ENCODE data around the gene SERTM2. TPM values are rescaled to one million over a fixed set of nuclear protein-coding genes. Genes with fewer than 3 reads are reported as not detected.
A peak's percentile ranks its signal among the peaks of the same experiment; 100 is the strongest.

Gene SERTM2
- total RNA-seq, 1 donor from 2014 or later, result 0.23 TPM

GRCh38 chrX:111483881-111484280 is 27.6 kb upstream of the SERTM2 start:
- H3K9me3 Mint-ChIP-seq (ENCODE audit: unreplicated experiment), result peaks cover 1% of the 10 kb centered on the region
- H3K4me3 Mint-ChIP-seq (ENCODE audit: unreplicated experiment), result no peak overlapping the region
- H3K36me3 Mint-ChIP-seq (ENCODE audit: low read depth, unreplicated experiment), result no peaks in the 10 kb centered on the region

GRCh38 chrX:111490688-111491087 is 20.8 kb upstream of the SERTM2 start:
- H3K36me3 Mint-ChIP-seq (ENCODE audit: low read depth, unreplicated experiment), result no peaks in the 10 kb centered on the region
- Histone ChIP-seq H3K4me1 (ENCODE audit: insufficient read depth, low read length) (no peaks in the 10 kb centered on the region), H2AFZ (ENCODE audit: low read depth, low read length) (no peak overlapping the region), H3K4me3 (ENCODE audit: insufficient read depth, low read depth, low read length) (no peak overlapping the region), H3K36me3 (ENCODE audit: insufficient read depth, low read length) (no peaks in the 10 kb centered on the region), H4K20me1 (ENCODE audit: insufficient read depth, low read length) (no peaks in the 10 kb centered on the region), H3K79me2 (ENCODE audit: insufficient read depth, low read length) (no peaks in the 10 kb centered on the region), H3K27me3 (ENCODE audit: insufficient read depth, low read length) (no peaks in the 10 kb centered on the region), H3K4me2 (ENCODE audit: low read length) (no peak overlapping the region), H3K9me3 (ENCODE audit: insufficient read depth, low read depth, low read length) (no peaks in the 10 kb centered on the region), H3K27ac (ENCODE audit: low read depth, low read length) (no peak overlapping the region), H3K9ac (ENCODE audit: low read length) (no peak overlapping the region)
- no peak overlapping the region for H3K4me3 Mint-ChIP-seq (ENCODE audit: unreplicated experiment)
- H3K4me1 Mint-ChIP-seq (ENCODE audit: low read depth, unreplicated experiment), result peaks cover 3% of the 10 kb centered on the region
- DNase-seq (ENCODE audit: low read depth), result no peak
- no peak overlapping the region for H3K27ac Mint-ChIP-seq (ENCODE audit: unreplicated experiment)
- no peak for TF ChIP-seq EZH2 (IDR thresholded peaks at IDR 0.05; ENCODE audit: insufficient read depth, low read length)
- TF ChIP-seq CTCF (IDR thresholded peaks at IDR 0.05; ENCODE audit: insufficient read depth, low read depth, low read length), result no peak
- peak; percentile 76 for FAIRE-seq
- H3K9me3 Mint-ChIP-seq (ENCODE audit: unreplicated experiment), result no peaks in the 10 kb centered on the region
- H3K27me3 Mint-ChIP-seq (ENCODE audit: low read depth, unreplicated experiment), result no peaks in the 10 kb centered on the region

More at GRCh38 chrX:111483881-111484280, 27.6 kb upstream of the SERTM2 start:
- Histone ChIP-seq H3K79me2 (ENCODE audit: insufficient read depth, low read length) (no peaks in the 10 kb centered on the region), H3K9me3 (ENCODE audit: insufficient read depth, low read depth, low read length) (no peaks in the 10 kb centered on the region), H3K36me3 (ENCODE audit: insufficient read depth, low read length) (no peaks in the 10 kb centered on the region), H3K4me2 (ENCODE audit: low read length) (no peak overlapping the region), H3K27ac (ENCODE audit: low read depth, low read length) (no peak overlapping the region), H3K9ac (ENCODE audit: low read length) (no peak overlapping the region), H2AFZ (ENCODE audit: low read depth, low read length) (no peak overlapping the region), H3K27me3 (ENCODE audit: insufficient read depth, low read length) (no peaks in the 10 kb centered on the region), H3K4me1 (ENCODE audit: insufficient read depth, low read length) (no peaks in the 10 kb centered on the region), H3K4me3 (ENCODE audit: insufficient read depth, low read depth, low read length) (no peak overlapping the region), H4K20me1 (ENCODE audit: insufficient read depth, low read length) (no peaks in the 10 kb centered on the region)
- FAIRE-seq, result peak; percentile 89
- Mint-ChIP-seq H3K4me1 (ENCODE audit: low read depth, unreplicated experiment) (no peaks in the 10 kb centered on the region), H3K27ac (ENCODE audit: unreplicated experiment) (no peak overlapping the region), H3K27me3 (ENCODE audit: low read depth, unreplicated experiment) (no peaks in the 10 kb centered on the region)
- no peak for TF ChIP-seq EZH2 (IDR thresholded peaks at IDR 0.05; ENCODE audit: insufficient read depth, low read length)
- TF ChIP-seq CTCF (IDR thresholded peaks at IDR 0.05; ENCODE audit: insufficient read depth, low read depth, low read length), result no peak
- DNase-seq (ENCODE audit: low read depth), result no peak

GRCh38 chrX:111492085-111492484 is 19.4 kb upstream of the SERTM2 start:
- Mint-ChIP-seq H3K36me3 (ENCODE audit: low read depth, unreplicated experiment) (no peaks in the 10 kb centered on the region), H3K27me3 (ENCODE audit: low read depth, unreplicated experiment) (no peaks in the 10 kb centered on the region), H3K4me3 (ENCODE audit: unreplicated experiment) (no peak overlapping the region), H3K27ac (ENCODE audit: unreplicated experiment) (no peak overlapping the region), H3K4me1 (ENCODE audit: low read depth, unreplicated experiment) (peaks cover 3% of the 10 kb centered on the region), H3K9me3 (ENCODE audit: unreplicated experiment) (no peaks in the 10 kb centered on the region)
- Histone ChIP-seq H3K27ac (ENCODE audit: low read depth, low read length) (no peak overlapping the region), H3K4me2 (ENCODE audit: low read length) (no peak overlapping the region), H3K79me2 (ENCODE audit: insufficient read depth, low read length) (no peaks in the 10 kb centered on the region), H3K9ac (ENCODE audit: low read length) (no peak overlapping the region), H4K20me1 (ENCODE audit: insufficient read depth, low read length) (no peaks in the 10 kb centered on the region), H3K4me1 (ENCODE audit: insufficient read depth, low read length) (no peaks in the 10 kb centered on the region), H2AFZ (ENCODE audit: low read depth, low read length) (no peak overlapping the region), H3K36me3 (ENCODE audit: insufficient read depth, low read length) (no peaks in the 10 kb centered on the region), H3K9me3 (ENCODE audit: insufficient read depth, low read depth, low read length) (no peaks in the 10 kb centered on the region), H3K4me3 (ENCODE audit: insufficient read depth, low read depth, low read length) (no peak overlapping the region), H3K27me3 (ENCODE audit: insufficient read depth, low read length) (no peaks in the 10 kb centered on the region)
- FAIRE-seq (peak; percentile 87), DNase-seq (ENCODE audit: low read depth) (no peak)
- TF ChIP-seq CTCF (IDR thresholded peaks at IDR 0.05; ENCODE audit: insufficient read depth, low read depth, low read length) (no peak), EZH2 (IDR thresholded peaks at IDR 0.05; ENCODE audit: insufficient read depth, low read length) (no peak)

All from astrocyte (in vitro differentiated cells and primary cell).